ENCODE measurements around the gene TAX1BP1.

Gene TAX1BP1

GRCh38 chr7:27746486-27746885 is 6.5 kb downstream of the TAX1BP1 start:
- DNase-seq = no peak
- Histone ChIP-seq H3K27me3 (no peaks in the 10 kb centered on the region), H3K9me3 (no peaks in the 10 kb centered on the region), H3K27ac (no peak overlapping the region), H3K4me1 (peaks cover 0 to 49% (median 20%) of the 10 kb centered on the region in 4 donors), H3K4me3 (no peak overlapping the region), H3K36me3 (peaks cover 27 to 31% (median 30%) of the 10 kb centered on the region in 3 donors)
- TF ChIP-seq CTCF (IDR thresholded peaks at IDR 0.05) = no peak
- intact Hi-C loops (cut with DNase I; ENCODE audit: low total_unique reads) = no loop called here

GRCh38 chr7:27746978-27747377 is 7.0 kb downstream of the TAX1BP1 start:
- Histone ChIP-seq H3K4me1 (peaks cover 0 to 46% (median 17%) of the 10 kb centered on the region in 4 donors), H3K27ac (no peak overlapping the region), H3K36me3 (peaks cover 32% of the 10 kb centered on the region in 3 donors), H3K4me3 (no peak overlapping the region), H3K27me3 (no peaks in the 10 kb centered on the region), H3K9me3 (no peaks in the 10 kb centered on the region)
- no peak for TF ChIP-seq CTCF (IDR thresholded peaks at IDR 0.05)
- DNase-seq = no peak
- intact Hi-C loops (cut with DNase I; ENCODE audit: low total_unique reads) = no loop called here

- intact Hi-C loops (cut with DNase I; ENCODE audit: low total_unique reads) = no loop called here
These were observed 7.8 kb downstream of the TAX1BP1 start for GRCh38 chr7:27747589-27748368.

GRCh38 chr7:27750316-27750715 is 10.4 kb downstream of the TAX1BP1 start:
- Histone ChIP-seq H3K4me1 (peaks cover 0 to 24% (median 6%) of the 10 kb centered on the region in 4 donors), H3K9me3 (no peaks in the 10 kb centered on the region), H3K4me3 (no peak overlapping the region), H3K27ac (no peak overlapping the region), H3K36me3 (peaks cover 32 to 43% (median 42%) of the 10 kb centered on the region in 3 donors), H3K27me3 (no peaks in the 10 kb centered on the region)
- intact Hi-C loops (cut with DNase I; ENCODE audit: low total_unique reads) = no loop called here
- no peak for TF ChIP-seq CTCF (IDR thresholded peaks at IDR 0.05)
- DNase-seq = no peak

More at GRCh38 chr7:27747589-27748368, 7.8 kb downstream of the TAX1BP1 start:
- Histone ChIP-seq H3K36me3 (peaks cover 32% of the 10 kb centered on the region in 3 donors), H3K27me3 (no peaks in the 10 kb centered on the region), H3K4me1 (peaks cover 0 to 38% (median 16%) of the 10 kb centered on the region in 4 donors), H3K27ac (no peak overlapping the region), H3K4me3 (no peak overlapping the region), H3K9me3 (no peaks in the 10 kb centered on the region)
- no peak for DNase-seq
- TF ChIP-seq CTCF (IDR thresholded peaks at IDR 0.05) = no peak

- no peaks in the 10 kb centered on the region for H3K9me3 ChIP-seq
- intact Hi-C loops (cut with DNase I; ENCODE audit: low total_unique reads) = no loop called here
- H3K27me3 ChIP-seq = no peaks in the 10 kb centered on the region
- DNase-seq = no peak
- H3K27ac ChIP-seq = no peak overlapping the region
- H3K36me3 ChIP-seq = peaks cover 32 to 56% (median 49%) of the 10 kb centered on the region in 3 donors
- H3K4me1 ChIP-seq = peaks cover 0 to 10% (median 4%) of the 10 kb centered on the region in 4 donors
- H3K4me3 ChIP-seq = no peak overlapping the region
- no peak for TF ChIP-seq CTCF (IDR thresholded peaks at IDR 0.05)
These were observed 12.1 kb downstream of the TAX1BP1 start for GRCh38 chr7:27751888-27752660.
